GM12875 (cell line): ENCODE measurements around the gene MCF2L.

Experiments
- H3K4me3 ChIP-seq: one replicate; pipeline ENCODE4 v1.5.1; 2011; ENCODE audit warnings: low read depth, low read length, control low read depth
- CTCF ChIP-seq: IDR thresholded peaks from 2 replicates; pipeline ENCODE4 v1.5.1; 2011; ENCODE audit warnings: low read depth, mild to moderate bottlenecking, control low read depth, inconsistent platforms, low read length, moderate library complexity, borderline replicate concordance; ENCODE audit not compliant: insufficient read depth

The MCF2L gene

GRCh38 chr13:113125506-113126264 is 156.7 kb downstream of the MCF2L start:
- TF ChIP-seq CTCF, result no peak

GRCh38 chr13:113126265-113127150 is 157.5 kb downstream of the MCF2L start:
- no peak overlapping the region for H3K4me3 ChIP-seq
- no peak for TF ChIP-seq CTCF

More at GRCh38 chr13:113125506-113126264, 156.7 kb downstream of the MCF2L start:
- H3K4me3 ChIP-seq, result no peak overlapping the region

- no peak overlapping the region for H3K4me3 ChIP-seq
- TF ChIP-seq CTCF, result no peak
Observed at GRCh38 chr13:113129480-113129879, 160.5 kb downstream of the MCF2L start.

- no peak overlapping the region for H3K4me3 ChIP-seq
- TF ChIP-seq CTCF, result no peak
Observed at GRCh38 chr13:113129921-113130750, 161.1 kb downstream of the MCF2L start.

- no peak overlapping the region for H3K4me3 ChIP-seq
- TF ChIP-seq CTCF, result no peak
Observed at GRCh38 chr13:113135281-113135760, 166.3 kb downstream of the MCF2L start.

- TF ChIP-seq CTCF, result no peak
- no peak overlapping the region for H3K4me3 ChIP-seq
Observed at GRCh38 chr13:113137691-113138298, 168.8 kb downstream of the MCF2L start.
